PC-9 (cell line): ENCODE measurements around the gene ADCY3.

Experiments
- EZH2 ChIP-seq: fragments of 200-600 bp; sonication (generic); IDR thresholded peaks from 2 replicates; pipeline ENCODE4 v1.8.0; 2017; ENCODE audit warnings: antibody characterized with exemption, low read depth
- TF ChIP-seq, protein P1 (sequence below): fragments of 200-600 bp; sonication (generic); conservative IDR thresholded peaks from 2 replicates; pipeline ENCODE4 v1.6.1; 2017; ENCODE audit warnings: mixed run types, antibody characterized with exemption, mild to moderate bottlenecking, moderate library complexity

- TF ChIP-seq, protein P1, sequence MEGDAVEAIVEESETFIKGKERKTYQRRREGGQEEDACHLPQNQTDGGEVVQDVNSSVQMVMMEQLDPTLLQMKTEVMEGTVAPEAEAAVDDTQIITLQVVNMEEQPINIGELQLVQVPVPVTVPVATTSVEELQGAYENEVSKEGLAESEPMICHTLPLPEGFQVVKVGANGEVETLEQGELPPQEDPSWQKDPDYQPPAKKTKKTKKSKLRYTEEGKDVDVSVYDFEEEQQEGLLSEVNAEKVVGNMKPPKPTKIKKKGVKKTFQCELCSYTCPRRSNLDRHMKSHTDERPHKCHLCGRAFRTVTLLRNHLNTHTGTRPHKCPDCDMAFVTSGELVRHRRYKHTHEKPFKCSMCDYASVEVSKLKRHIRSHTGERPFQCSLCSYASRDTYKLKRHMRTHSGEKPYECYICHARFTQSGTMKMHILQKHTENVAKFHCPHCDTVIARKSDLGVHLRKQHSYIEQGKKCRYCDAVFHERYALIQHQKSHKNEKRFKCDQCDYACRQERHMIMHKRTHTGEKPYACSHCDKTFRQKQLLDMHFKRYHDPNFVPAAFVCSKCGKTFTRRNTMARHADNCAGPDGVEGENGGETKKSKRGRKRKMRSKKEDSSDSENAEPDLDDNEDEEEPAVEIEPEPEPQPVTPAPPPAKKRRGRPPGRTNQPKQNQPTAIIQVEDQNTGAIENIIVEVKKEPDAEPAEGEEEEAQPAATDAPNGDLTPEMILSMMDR, result no peak
- TF ChIP-seq EZH2, result no peak
Measured at GRCh38 chr2:24920098-24920808, at the start of gene ADCY3.
